GM13976 (cell line): Measurements from ENCODE around the gene MTFMT.
"Not testable (repeated sequence)": the region's sequence is repeated elsewhere in the genome, so short reads cannot be mapped to it uniquely, and the experiment has no call there.

ENCODE experiments used
- DNase-seq: peaks from one replicate; pipeline ENCODE4 v3.0.0; 2012; ENCODE audit warnings: low spot score
- CTCF ChIP-seq: IDR thresholded peaks from 2 replicates; pipeline ENCODE4 v1.5.1; 2012; ENCODE audit warnings: borderline replicate concordance, mild to moderate bottlenecking; ENCODE audit not compliant: insufficient read depth; ENCODE audit errors: extremely low read depth, missing control alignments, control extremely low read depth
- in situ Hi-C: fragments of 300-500 bp; cut with MboI; formaldehyde crosslinking; loops from one replicate; pipeline ENCODE4 v1.12.0; 2022; ENCODE audit warnings: low sequenced_read_pairs, mixed read lengths, inconsistent platforms; ENCODE audit not compliant: unreplicated experiment

MTFMT gene

GRCh38 chr15:65044724-65045481 lies 15.5 kb upstream of the MTFMT start, which contains the start of gene SLC51B:
TSS of gene SLC51B (plus strand) at chr15:65045387. CDS start at chr15:65050005, 4,618 bp downstream.
- no peak for TF ChIP-seq CTCF
- in situ Hi-C loops, result loop anchor here (25.0 kb wide), 1 partner anchor 242 kb away; the partner anchor contains the start of genes PARP16 and RNU5A-1
- DNase-seq, result no peak

- in situ Hi-C loops, result loop anchor here (25.0 kb wide), 1 partner anchor 243 kb away; the partner anchor contains the start of genes PARP16 and RNU5A-1
- DNase-seq, result not testable (repeated sequence)
Observed at GRCh38 chr15:65044218-65044617, 14.8 kb upstream of the MTFMT start.

- no peak for TF ChIP-seq CTCF
- in situ Hi-C loops, result loop anchor here (25.0 kb wide), 1 partner anchor 244 kb away; the partner anchor contains the start of genes PARP16 and RNU5A-1
- DNase-seq, result no peak
Observed at GRCh38 chr15:65042776-65043327, 13.4 kb upstream of the MTFMT start.

GRCh38 chr15:65041787-65042186 lies 12.3 kb upstream of the MTFMT start:
- in situ Hi-C loops, result loop anchor here (25.0 kb wide), 1 partner anchor 246 kb away; the partner anchor contains the start of genes PARP16 and RNU5A-1
- no peak for TF ChIP-seq CTCF
- DNase-seq, result no peak

GRCh38 chr15:65040461-65040860 lies 11.0 kb upstream of the MTFMT start:
- no peak for DNase-seq
- TF ChIP-seq CTCF, result no peak
- in situ Hi-C loops, result loop anchor here (25.0 kb wide), 1 partner anchor 247 kb away; the partner anchor contains the start of genes PARP16 and RNU5A-1

- no peak for DNase-seq
- in situ Hi-C loops, result loop anchor here (25.0 kb wide), 1 partner anchor 248 kb away; the partner anchor contains the start of genes PARP16 and RNU5A-1
- TF ChIP-seq CTCF, result no peak
Observed at GRCh38 chr15:65038836-65039235, 9.4 kb upstream of the MTFMT start.

GRCh38 chr15:65038428-65038827 lies 9.0 kb upstream of the MTFMT start:
- TF ChIP-seq CTCF, result no peak
- in situ Hi-C loops, result loop anchor here (25.0 kb wide), 1 partner anchor 249 kb away; the partner anchor contains the start of genes PARP16 and RNU5A-1

More at GRCh38 chr15:65038428-65038827, 9.0 kb upstream of the MTFMT start:
- no peak for DNase-seq
